ENCODE data around the gene ITCH.

The ITCH gene

DNA sequence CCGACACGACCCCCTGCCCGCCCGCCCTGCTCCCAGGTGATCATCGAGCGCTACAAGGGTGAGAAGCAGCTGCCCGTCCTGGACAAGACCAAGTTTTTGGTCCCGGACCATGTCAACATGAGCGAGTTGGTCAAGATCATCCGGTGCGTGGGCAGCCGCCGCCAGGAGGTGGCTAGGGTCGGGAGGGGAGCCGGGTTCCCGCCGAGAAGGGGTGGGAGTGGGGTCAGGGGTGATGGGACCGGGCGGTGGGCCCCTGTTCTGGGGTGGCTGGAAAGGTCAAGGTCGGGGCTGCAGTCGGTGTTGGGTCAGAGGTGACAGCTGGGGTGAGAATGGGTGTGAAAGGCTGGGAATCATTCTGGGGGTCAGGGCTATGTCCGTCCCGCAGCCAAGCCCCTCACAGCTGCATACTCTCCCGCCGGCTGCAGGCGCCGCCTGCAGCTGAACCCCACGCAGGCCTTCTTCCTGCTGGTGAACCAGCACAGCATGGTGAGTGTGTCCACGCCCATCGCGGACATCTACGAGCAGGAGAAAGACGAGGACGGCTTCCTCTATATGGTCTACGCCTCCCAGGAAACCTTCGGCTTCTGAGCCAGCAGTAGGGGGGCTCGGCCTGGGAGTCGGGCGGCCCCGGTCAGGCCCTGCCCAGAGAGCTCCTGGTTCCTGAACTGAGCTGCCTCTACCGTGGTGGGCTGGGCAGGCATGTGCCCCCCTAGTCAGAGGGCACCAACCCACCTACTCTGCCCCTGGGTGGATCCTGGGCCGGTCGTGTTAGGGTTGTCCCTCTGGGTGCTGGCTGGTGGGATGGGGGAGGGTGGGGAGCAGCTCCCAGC lies 196.5 kb downstream of the ITCH start:
- no peak for DNase-seq

DNA sequence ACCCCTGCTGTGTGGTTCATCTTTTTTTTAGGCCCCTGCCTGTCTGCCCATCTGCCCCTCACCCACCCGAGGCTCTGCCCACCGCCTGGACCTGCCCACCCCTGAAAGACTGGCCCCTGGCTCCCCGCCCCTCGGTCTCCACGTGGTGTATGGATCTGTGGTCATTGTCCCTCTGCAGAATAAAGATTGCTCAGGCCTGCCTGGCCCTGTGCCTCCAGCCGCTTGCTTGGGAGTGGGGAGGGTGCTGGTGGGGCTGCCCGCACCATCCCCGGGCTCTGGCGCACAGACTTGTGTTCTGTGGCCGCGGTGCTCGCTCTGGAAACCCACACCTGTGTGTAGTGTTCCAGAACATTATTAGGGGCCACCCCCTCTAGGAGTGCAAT lies 197.1 kb downstream of the ITCH start:
- DNase-seq: no peak

DNA sequence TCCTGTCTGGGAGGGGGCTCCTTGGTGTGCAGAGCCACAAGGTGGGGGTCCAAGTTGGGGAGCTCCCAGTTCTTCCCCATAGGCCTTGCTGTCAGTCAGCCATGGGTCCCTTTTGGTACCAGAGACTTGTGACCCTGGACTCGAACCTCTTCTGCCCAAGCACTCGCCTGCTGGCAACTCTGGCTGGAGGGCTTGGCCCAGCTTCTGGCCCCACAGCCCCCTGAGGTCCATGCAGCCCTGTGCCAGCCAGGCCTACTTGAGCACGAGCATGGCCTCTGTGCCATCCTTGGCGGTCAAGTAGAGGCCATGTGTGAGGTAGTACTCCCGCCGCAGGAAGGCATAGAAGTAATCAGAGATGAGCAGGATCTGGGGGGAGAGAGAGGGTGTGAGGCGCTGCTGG lies 197.5 kb downstream of the ITCH start:
- no peak for DNase-seq
